ENCODE results near the gene PPP2R5B.
A peak's percentile ranks its signal among the peaks of the same experiment; 100 is the strongest.

PPP2R5B gene

GRCh38 chr11:64911142-64911541 lies 13.3 kb upstream of the PPP2R5B start:
- H3K27me3 ChIP-seq (ENCODE audit: control insufficient read depth, insufficient read depth, low read length): no peaks in the 10 kb centered on the region
- H3K36me3 ChIP-seq (ENCODE audit: control insufficient read depth, insufficient read depth, low read length): peaks cover 69% of the 10 kb centered on the region
- H3K4me3 ChIP-seq (ENCODE audit: low read depth, low read length): no peak overlapping the region
- no peaks in the 10 kb centered on the region for H3K9me3 ChIP-seq (ENCODE audit: control insufficient read depth, insufficient read depth, low read length)
- no peak overlapping the region for H3K9ac ChIP-seq (ENCODE audit: low read depth, low read length)
- no peak overlapping the region for H3K27ac ChIP-seq (ENCODE audit: low read depth, low read length)
- peaks cover 6% of the 10 kb centered on the region; the same call in 1 of the 2 replicates for H3K4me1 ChIP-seq (ENCODE audit: control insufficient read depth, insufficient read depth, low read length)

GRCh38 chr11:64911689-64912088 lies 12.8 kb upstream of the PPP2R5B start:
- H3K9ac ChIP-seq (ENCODE audit: low read depth, low read length): no peak overlapping the region
- no peaks in the 10 kb centered on the region for H3K9me3 ChIP-seq (ENCODE audit: control insufficient read depth, insufficient read depth, low read length)
- no peak overlapping the region for H3K4me3 ChIP-seq (ENCODE audit: low read depth, low read length)
- no peaks in the 10 kb centered on the region for H3K27me3 ChIP-seq (ENCODE audit: control insufficient read depth, insufficient read depth, low read length)
- peaks cover 64% of the 10 kb centered on the region for H3K36me3 ChIP-seq (ENCODE audit: control insufficient read depth, insufficient read depth, low read length)
- H3K27ac ChIP-seq (ENCODE audit: low read depth, low read length): no peak overlapping the region
- peaks cover 6% of the 10 kb centered on the region; the same call in 1 of the 2 replicates for H3K4me1 ChIP-seq (ENCODE audit: control insufficient read depth, insufficient read depth, low read length)

- Histone ChIP-seq H3K9ac (ENCODE audit: low read depth, low read length) (no peak overlapping the region), H3K4me1 (ENCODE audit: control insufficient read depth, insufficient read depth, low read length) (peaks cover 12% of the 10 kb centered on the region; the same call in 1 of the 2 replicates), H3K27me3 (ENCODE audit: control insufficient read depth, insufficient read depth, low read length) (no peaks in the 10 kb centered on the region), H3K36me3 (ENCODE audit: control insufficient read depth, insufficient read depth, low read length) (peaks cover 52% of the 10 kb centered on the region), H3K4me3 (ENCODE audit: low read depth, low read length) (no peak overlapping the region), H3K27ac (ENCODE audit: low read depth, low read length) (no peak overlapping the region), H3K9me3 (ENCODE audit: control insufficient read depth, insufficient read depth, low read length) (no peaks in the 10 kb centered on the region)
Measured at GRCh38 chr11:64913171-64913727, 11.2 kb upstream of the PPP2R5B start.

- Histone ChIP-seq H3K9ac (ENCODE audit: low read depth, low read length) (no peak overlapping the region), H3K9me3 (ENCODE audit: control insufficient read depth, insufficient read depth, low read length) (no peaks in the 10 kb centered on the region), H3K36me3 (ENCODE audit: control insufficient read depth, insufficient read depth, low read length) (peaks cover 46% of the 10 kb centered on the region), H3K27me3 (ENCODE audit: control insufficient read depth, insufficient read depth, low read length) (no peaks in the 10 kb centered on the region), H3K4me1 (ENCODE audit: control insufficient read depth, insufficient read depth, low read length) (peaks cover 12% of the 10 kb centered on the region; the same call in 1 of the 2 replicates), H3K27ac (ENCODE audit: low read depth, low read length) (no peak overlapping the region), H3K4me3 (ENCODE audit: low read depth, low read length) (no peak overlapping the region)
Measured at GRCh38 chr11:64914123-64914522, 10.4 kb upstream of the PPP2R5B start.

- no peaks in the 10 kb centered on the region for H3K27me3 ChIP-seq (ENCODE audit: control insufficient read depth, insufficient read depth, low read length)
- H3K36me3 ChIP-seq (ENCODE audit: control insufficient read depth, insufficient read depth, low read length): peaks cover 34% of the 10 kb centered on the region
- H3K4me3 ChIP-seq (ENCODE audit: low read depth, low read length): peak overlapping the region; percentile 84
- H3K9ac ChIP-seq (ENCODE audit: low read depth, low read length): no peak overlapping the region
- H3K27ac ChIP-seq (ENCODE audit: low read depth, low read length): peak overlapping the region; percentile 82
- H3K9me3 ChIP-seq (ENCODE audit: control insufficient read depth, insufficient read depth, low read length): no peaks in the 10 kb centered on the region
- peaks cover 12% of the 10 kb centered on the region; the same call in 1 of the 2 replicates for H3K4me1 ChIP-seq (ENCODE audit: control insufficient read depth, insufficient read depth, low read length)
Measured at GRCh38 chr11:64915376-64915887, 9.1 kb upstream of the PPP2R5B start.

GRCh38 chr11:64916040-64916774 lies 8.3 kb upstream of the PPP2R5B start:
- peaks cover 12% of the 10 kb centered on the region; the same call in 1 of the 2 replicates for H3K4me1 ChIP-seq (ENCODE audit: control insufficient read depth, insufficient read depth, low read length)
- H3K9me3 ChIP-seq (ENCODE audit: control insufficient read depth, insufficient read depth, low read length): no peaks in the 10 kb centered on the region
- peak overlapping the region; percentile 82 for H3K27ac ChIP-seq (ENCODE audit: low read depth, low read length)
- peaks cover 26% of the 10 kb centered on the region for H3K36me3 ChIP-seq (ENCODE audit: control insufficient read depth, insufficient read depth, low read length)
- peak overlapping the region; percentile 80 for H3K9ac ChIP-seq (ENCODE audit: low read depth, low read length)
- H3K4me3 ChIP-seq (ENCODE audit: low read depth, low read length): peak overlapping the region; percentile 84
- H3K27me3 ChIP-seq (ENCODE audit: control insufficient read depth, insufficient read depth, low read length): no peaks in the 10 kb centered on the region

- Histone ChIP-seq H3K4me1 (ENCODE audit: control insufficient read depth, insufficient read depth, low read length) (peaks cover 12% of the 10 kb centered on the region; the same call in 1 of the 2 replicates), H3K9me3 (ENCODE audit: control insufficient read depth, insufficient read depth, low read length) (no peaks in the 10 kb centered on the region)
Measured at GRCh38 chr11:64916775-64917662, 7.5 kb upstream of the PPP2R5B start, which contains the start of gene ATG2A. Gene ATG2A, minus strand, starts transcription at chr11:64917209. Its CDS starts 74 bp downstream, at chr11:64917135.

GRCh38 chr11:64917663-64917995 lies 6.9 kb upstream of the PPP2R5B start:
- peak overlapping the region; percentile 65 for H3K27ac ChIP-seq (ENCODE audit: low read depth, low read length)
- H3K9ac ChIP-seq (ENCODE audit: low read depth, low read length): peak overlapping the region; percentile 35; the same call in 1 of the 2 replicates
- no peaks in the 10 kb centered on the region for H3K27me3 ChIP-seq (ENCODE audit: control insufficient read depth, insufficient read depth, low read length)
- H3K4me1 ChIP-seq (ENCODE audit: control insufficient read depth, insufficient read depth, low read length): peaks cover 12% of the 10 kb centered on the region; the same call in 1 of the 2 replicates
- H3K4me3 ChIP-seq (ENCODE audit: low read depth, low read length): peak overlapping the region; percentile 65
- no peaks in the 10 kb centered on the region for H3K9me3 ChIP-seq (ENCODE audit: control insufficient read depth, insufficient read depth, low read length)
- H3K36me3 ChIP-seq (ENCODE audit: control insufficient read depth, insufficient read depth, low read length): peaks cover 15% of the 10 kb centered on the region

More at GRCh38 chr11:64916775-64917662, 7.5 kb upstream of the PPP2R5B start, which contains the start of gene ATG2A:
- peaks cover 18% of the 10 kb centered on the region for H3K36me3 ChIP-seq (ENCODE audit: control insufficient read depth, insufficient read depth, low read length)
- H3K27ac ChIP-seq (ENCODE audit: low read depth, low read length): peak within 1 kb of the TSS; percentile 82
- H3K4me3 ChIP-seq (ENCODE audit: low read depth, low read length): peak within 1 kb of the TSS; percentile 84
- H3K9ac ChIP-seq (ENCODE audit: low read depth, low read length): peak within 1 kb of the TSS; percentile 80
- no peaks in the 10 kb centered on the region for H3K27me3 ChIP-seq (ENCODE audit: control insufficient read depth, insufficient read depth, low read length)

GRCh38 chr11:64918017-64918416 lies 6.5 kb upstream of the PPP2R5B start:
- Histone ChIP-seq H3K4me3 (ENCODE audit: low read depth, low read length) (peak overlapping the region; percentile 65), H3K27ac (ENCODE audit: low read depth, low read length) (peak overlapping the region; percentile 65), H3K4me1 (ENCODE audit: control insufficient read depth, insufficient read depth, low read length) (peaks cover 12% of the 10 kb centered on the region; the same call in 1 of the 2 replicates), H3K9ac (ENCODE audit: low read depth, low read length) (peak overlapping the region; percentile 35; the same call in 1 of the 2 replicates), H3K36me3 (ENCODE audit: control insufficient read depth, insufficient read depth, low read length) (peaks cover 11% of the 10 kb centered on the region), H3K27me3 (ENCODE audit: control insufficient read depth, insufficient read depth, low read length) (no peaks in the 10 kb centered on the region), H3K9me3 (ENCODE audit: control insufficient read depth, insufficient read depth, low read length) (no peaks in the 10 kb centered on the region)

- Histone ChIP-seq H3K27me3 (ENCODE audit: control insufficient read depth, insufficient read depth, low read length) (no peaks in the 10 kb centered on the region), H3K9me3 (ENCODE audit: control insufficient read depth, insufficient read depth, low read length) (no peaks in the 10 kb centered on the region), H3K4me3 (ENCODE audit: low read depth, low read length) (no peak overlapping the region), H3K4me1 (ENCODE audit: control insufficient read depth, insufficient read depth, low read length) (peaks cover 16% of the 10 kb centered on the region), H3K36me3 (ENCODE audit: control insufficient read depth, insufficient read depth, low read length) (no peaks in the 10 kb centered on the region), H3K9ac (ENCODE audit: low read depth, low read length) (no peak overlapping the region), H3K27ac (ENCODE audit: low read depth, low read length) (no peak overlapping the region)
Measured at GRCh38 chr11:64919627-64920026, 4.9 kb upstream of the PPP2R5B start.
